NCI-H187 (cell line): Measurements from ENCODE around the gene BCAS1.

Experiments
- DNase-seq, 2 experiments: peaks; one replicate each; lab custom pipeline; 2025; lab: John Stamatoyannopoulos, UW

BCAS1 gene, protein sequence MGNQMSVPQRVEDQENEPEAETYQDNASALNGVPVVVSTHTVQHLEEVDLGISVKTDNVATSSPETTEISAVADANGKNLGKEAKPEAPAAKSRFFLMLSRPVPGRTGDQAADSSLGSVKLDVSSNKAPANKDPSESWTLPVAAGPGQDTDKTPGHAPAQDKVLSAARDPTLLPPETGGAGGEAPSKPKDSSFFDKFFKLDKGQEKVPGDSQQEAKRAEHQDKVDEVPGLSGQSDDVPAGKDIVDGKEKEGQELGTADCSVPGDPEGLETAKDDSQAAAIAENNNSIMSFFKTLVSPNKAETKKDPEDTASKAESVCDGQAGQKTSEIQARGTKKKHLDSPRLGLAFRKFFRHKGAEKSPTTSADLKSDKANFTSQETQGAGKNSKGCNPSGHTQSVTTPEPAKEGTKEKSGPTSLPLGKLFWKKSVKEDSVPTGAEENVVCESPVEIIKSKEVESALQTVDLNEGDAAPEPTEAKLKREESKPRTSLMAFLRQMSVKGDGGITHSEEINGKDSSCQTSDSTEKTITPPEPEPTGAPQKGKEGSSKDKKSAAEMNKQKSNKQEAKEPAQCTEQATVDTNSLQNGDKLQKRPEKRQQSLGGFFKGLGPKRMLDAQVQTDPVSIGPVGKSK

DNA sequence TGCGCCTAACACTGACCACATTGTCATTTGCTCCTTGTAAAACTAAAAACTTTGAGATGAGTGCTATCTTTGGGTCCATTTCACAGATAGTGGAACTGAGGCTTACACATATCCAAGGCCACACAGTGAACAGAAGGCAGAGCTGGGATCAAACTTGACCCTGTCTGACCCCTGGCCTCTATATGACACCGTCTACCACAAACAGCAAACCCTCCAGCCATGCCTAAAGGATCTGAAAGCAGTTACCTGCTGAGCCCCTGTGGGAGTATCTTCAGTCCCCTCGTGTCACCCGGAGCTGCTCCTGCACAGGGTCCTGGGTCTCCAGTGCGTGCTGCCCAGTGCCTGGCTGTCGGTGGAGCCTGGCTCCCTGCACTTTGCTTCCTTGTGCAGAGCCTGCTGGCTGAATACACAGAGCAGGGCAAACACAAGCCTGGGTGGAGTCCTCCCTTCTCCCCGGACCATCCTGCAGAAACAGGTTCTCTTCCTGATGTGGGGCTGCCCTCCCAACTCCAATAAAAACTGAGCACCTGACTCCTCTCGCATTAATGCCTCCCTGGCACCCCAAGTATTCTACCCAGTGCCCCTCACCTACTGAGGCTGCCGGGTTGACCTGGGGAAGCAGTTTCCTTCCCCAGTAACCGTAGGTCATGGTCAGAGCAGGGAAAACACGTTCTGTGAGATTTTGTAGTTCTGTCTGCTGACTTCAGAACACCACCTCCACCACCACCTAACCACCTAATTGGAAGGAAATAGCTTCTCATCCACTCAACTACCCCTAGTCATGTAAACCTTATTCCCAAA, at the start of gene BCAS1:
Gene BCAS1 (minus strand): TSS at position 408 of the 801 bp plus-strand sequence. CDS start 11,876 bp downstream, outside the sequence.
- no peak for DNase-seq

DNA sequence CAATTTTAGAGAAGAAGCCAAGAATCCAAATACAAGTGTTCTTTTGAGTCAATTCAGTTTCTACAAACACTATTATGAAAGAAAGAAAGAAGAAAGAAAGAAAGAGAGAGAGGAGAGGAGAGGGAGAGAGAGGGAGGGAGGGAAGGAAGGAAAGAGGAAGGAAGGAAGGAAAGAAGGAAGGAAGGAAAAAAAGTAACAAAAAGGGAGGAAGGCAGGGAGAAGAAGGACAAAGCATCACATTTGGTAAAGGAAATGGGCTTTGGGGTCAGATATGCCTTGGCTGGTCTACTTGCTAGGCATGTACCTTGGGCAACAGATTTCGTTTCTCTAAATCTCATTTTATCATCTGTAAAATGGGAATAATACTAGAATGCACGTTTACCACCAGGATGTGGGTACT, 49.4 kb upstream of the BCAS1 start:
- no peak for DNase-seq

DNA sequence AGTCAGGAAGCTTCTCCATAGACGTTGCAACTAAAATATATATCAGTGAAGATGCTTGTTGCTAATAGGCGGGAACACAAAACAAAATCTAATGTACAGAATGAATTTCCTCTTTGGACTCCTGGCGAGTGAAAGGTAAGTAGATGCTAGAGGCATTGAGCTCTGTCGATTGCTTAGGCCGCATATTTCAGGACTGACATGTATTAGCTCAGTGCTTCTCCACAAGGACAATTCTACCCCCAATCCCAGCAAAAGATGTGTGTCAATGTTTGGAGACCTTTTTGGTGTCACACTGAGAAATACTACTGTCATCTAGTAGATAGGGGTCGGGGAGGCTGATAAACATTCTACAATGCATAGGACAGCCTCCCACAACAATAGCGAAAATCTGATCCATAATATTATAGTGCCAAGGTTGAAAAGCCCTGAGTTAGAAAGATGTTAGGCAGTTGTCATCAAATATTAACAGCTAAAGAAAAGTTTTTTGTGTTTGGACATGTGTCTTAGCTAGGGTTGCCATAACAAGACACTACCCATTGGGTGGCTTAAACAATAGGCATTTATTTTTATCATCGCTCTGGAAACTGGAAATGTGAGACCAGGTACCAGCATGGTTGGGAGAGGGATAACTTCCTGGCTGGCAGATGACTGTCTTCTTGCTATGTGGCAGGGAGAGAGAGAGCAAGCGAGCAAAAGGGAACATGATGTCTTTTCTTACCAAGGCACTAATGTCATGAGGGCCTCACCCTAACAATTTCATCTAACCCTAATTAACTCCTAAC, 48.0 kb upstream of the BCAS1 start:
- DNase-seq, result no peak

DNA sequence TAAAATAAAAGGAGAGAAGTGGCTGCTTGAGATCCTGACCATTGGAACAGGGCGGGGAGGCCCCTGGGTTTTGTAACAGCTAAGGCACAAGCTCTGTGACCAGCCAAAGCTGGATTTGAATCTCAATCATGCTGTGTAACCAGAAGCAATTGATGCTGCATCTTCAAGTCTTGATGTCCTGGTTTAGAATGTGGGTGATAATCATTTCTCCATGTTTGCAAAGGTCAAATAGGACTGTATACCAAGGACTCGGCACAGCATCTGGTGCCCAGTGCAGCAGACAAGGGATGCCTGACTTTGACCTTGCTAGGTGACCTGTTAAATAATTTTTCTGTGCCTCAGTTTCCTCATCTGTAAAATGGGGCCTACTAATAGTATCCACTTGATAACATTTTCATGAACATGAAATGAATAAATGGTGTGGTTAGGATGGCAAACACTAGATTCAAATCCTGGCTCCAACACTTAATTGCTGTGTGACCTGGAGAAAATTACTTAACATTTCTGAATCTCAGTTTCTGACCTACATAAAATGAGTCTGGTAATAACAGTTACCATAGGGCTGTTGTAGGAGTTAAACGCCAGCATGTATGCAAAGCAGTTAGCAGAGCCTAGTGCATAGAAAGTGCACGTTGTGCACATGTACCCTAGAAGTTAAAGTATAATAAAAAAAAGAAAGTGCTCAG, 46.3 kb upstream of the BCAS1 start:
- no peak for DNase-seq

DNA sequence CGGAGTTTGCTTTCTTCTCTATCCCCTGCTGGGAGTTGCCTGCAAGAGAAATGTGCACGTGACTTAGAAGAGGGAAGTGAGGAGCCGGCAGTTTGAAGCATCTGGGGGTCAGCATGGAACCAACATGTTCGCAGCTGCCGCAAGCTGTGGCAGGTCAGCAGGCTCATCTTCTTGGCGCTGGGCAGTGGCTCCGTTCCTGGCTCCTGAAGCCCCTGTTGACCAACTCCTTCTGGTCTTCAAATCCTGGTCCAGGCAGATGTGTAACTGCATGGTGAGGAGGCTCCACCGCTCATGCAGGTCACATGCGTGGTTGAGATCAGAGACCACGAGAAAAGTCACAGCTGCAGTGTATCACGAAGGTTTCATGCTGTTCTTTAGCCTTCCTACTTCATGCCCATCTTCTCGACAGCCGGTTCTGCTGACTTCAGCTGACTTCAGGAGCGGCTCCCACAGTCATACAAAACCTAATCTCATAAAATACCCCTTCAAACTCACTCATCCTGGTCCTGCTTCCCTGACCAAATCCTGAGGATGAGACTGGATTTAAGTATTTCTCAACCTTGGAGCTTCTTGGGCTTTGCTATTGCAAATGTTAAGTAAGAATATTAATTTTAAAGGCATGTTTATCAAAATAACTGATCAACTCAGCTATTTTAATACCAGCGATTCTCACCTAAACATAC, 44.9 kb upstream of the BCAS1 start:
- no peak for DNase-seq

DNA sequence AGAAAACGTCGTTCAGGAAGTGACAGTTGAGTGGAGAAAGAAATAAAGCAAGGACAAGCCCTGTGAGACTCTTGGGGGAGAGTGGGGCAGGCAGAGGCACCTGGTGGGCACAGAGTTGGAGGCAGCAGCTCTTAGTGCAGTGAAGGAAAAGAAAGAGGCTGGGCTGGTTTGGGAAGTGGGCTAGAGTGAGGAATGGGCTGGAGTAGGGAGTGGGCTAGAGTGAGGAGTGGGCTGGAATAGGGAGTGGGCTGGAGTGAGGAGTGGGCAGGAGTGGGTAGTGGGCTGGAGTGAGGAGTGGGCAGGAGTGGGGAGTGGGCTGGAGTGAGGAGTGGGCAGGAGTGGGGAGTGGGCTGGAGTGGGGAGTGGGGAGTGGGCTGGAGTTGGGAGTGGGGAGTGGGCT, 43.7 kb upstream of the BCAS1 start:
- DNase-seq, result no peak

DNA sequence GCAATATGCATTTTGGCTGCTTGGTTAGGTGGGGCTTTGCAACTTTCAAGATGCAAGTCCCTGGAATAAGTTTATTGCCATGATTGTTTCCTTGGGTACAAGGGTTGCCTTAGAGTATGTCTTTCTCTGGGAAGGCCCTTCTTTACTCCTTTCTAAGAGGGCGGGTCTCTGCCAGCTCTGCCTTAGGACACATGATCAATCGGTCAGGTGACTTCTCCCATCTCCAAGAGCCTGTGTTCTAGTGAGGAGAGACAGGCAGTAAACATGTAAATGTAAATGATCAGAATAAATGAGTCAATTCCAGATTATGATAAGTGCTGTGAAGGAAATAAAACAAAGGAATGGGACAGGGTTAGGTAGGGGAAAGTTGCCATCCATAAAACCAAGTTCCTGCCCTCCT, 43.2 kb upstream of the BCAS1 start:
- DNase-seq, result no peak

DNA sequence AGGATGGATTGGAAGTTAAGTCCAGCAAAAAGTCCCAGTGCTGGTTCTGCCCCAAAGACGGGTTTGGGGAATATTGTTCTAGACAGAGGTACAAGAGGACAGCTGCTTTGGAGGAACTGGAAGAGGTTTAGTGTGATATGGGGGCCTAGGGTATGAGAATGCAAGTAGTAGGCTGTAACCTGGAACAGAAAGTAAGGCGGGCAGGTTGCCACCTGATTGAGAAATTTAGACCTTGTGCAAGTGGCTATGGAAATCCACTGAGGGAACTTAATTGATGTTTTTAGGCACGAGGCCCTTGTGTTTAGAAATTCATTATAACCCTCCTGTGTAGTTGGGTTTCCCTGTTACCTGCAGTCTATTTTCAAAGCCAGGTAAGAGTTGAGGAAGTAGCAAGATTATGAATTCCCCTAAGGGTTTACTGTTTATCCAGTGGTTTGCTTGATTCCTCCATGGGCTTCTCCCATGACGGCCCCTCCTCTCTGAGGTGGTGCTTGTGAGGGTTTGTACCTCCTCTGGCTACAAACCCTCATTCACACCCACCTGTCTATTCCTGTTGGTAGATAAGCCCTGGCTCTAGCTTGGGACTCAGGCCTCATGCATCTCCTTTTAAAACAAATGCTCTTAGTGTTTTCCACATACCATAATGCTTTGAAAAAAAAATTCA, 42.0 kb upstream of the BCAS1 start:
- DNase-seq, result no peak

DNA sequence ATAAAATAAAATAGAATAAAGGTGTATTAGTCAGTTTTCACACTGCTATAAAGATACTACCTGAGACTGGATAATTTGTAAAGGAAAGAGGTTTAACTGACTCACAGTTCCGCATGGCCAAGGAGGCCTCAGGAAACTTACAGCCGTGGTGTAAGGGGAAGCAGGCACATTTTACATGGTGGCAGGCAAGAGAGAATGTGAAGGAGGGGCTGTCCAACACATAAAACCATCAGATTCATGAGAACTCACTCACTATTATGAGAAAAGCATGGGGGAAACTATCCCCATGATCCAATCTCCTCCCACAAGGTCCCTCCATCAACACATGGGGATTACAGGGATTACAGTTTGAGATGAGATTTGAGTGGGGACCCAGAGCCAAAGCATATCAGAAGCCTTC, 41.1 kb upstream of the BCAS1 start:
- no peak for DNase-seq

DNA sequence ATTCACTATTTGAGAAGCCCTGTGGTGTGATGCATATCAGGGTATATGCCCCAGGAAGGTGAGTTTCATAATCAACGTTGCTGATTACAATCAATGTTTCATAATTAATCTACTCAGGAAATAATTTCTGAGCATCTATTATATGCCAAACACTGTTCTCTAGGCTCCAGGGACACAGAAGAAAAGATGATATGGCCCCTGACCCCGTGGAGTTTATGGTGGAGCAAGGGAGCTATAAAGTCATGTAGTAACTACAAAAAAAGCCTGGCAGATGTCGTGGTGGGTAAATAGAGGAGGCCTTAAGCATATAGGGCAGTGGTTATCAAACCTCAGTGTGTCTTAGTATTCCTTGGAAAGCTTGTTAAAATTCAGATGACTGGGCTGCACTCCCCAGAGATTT, 40.1 kb upstream of the BCAS1 start:
- DNase-seq, result no peak

DNA sequence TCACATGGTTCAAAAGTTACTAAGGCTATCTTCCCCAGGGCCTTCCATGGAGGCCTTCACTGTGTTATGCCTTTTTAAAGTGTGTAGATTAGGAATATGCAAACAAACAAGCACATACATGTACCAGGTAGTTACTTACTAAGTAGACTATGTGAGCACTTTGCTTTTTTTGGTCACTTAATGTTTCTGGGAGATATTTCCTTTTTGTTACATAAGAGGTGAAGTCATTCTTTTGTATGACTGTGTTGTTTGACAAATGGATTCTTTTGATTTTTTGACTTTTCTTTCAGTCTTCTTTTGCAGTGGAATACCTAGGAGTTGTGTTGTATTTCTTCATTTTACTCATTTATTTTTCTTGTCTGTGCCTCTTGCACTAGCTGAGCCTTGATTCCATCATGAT, 39.6 kb upstream of the BCAS1 start:
- no peak for DNase-seq

DNA sequence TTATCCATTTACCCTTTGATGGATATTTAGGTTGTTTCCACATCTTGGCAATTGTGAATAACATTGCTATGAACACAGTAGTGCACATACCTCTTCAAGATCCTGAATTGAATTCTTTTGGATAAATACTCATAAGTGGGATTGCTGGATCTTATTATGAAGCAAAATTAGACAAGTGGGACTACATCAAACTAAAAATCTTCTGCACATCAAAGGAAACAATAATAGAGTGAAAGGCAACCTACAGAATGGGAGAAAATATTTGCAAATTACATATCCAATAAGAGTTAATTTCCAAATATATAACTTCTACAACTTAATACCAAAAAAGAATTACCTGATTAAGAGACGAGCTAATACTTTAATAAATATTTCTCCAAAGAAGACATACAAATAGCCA, 38.4 kb upstream of the BCAS1 start:
- no peak for DNase-seq

DNA sequence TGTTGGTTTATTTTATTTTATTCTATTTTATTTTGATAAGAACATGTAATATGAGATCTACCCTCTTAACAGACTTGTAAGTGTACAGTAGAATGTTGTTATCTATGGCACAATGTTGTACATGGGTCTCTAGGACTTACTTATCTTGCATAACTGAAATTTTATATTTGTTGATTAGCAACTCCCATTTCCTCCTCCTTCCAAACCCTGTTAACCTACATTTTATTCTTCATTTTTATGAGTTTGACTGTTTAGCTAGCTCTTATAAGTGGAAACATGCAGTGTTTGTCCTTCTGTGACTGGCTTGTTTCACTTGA, 37.9 kb upstream of the BCAS1 start:
- DNase-seq, result no peak

DNA sequence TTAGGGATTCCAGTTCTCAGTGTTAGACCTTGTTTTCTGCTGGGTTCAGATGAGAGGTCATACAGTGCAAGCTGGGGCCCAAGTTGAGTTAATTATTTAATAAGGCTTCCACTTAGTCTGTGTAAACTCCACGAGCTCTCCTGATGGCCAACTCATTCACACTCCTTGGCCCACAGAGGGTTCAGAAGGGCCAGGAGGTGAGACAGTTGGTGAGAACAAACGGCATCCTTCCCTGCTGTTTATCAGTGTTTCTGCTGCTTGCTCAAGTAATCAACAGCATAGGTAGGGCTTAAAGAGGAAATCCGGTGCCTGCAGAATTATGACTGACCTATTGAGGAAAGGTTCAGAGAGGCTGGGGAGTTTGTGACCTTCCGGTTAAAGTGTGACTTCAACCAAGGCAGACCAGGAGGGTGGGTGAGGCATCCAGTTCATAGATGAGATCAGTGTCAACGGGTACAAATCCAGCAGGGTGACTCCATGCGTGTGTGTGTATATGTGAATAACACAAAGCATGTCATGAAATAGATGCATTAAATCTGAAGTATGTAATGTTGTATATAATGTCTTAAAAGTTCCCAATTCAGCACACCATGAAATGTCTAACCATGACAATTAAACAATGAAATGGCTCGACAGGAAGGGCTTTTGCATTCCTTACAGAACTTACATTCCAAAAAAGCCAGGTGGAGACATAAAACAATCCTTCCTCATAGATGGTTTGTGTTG, 37.4 kb upstream of the BCAS1 start:
- no peak for DNase-seq

DNA sequence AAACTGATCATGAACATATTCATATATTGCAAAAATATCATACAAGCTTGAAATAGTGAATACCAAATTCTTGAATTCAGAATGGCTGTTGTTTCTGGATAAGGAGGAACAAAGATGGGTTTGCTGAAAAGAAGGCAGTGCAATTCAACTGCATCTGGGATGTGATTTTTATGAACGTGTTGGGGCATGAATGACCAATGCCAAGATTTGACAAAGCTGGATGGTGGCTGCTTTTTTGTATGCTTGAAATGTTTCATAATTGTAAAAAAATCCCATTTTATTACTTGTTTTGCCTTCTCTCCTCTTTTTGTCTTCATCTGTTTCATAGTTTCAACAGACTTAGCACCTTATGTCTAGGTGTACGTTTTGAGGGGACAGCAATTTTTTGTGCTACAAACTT, 36.8 kb upstream of the BCAS1 start:
- no peak for DNase-seq

DNA sequence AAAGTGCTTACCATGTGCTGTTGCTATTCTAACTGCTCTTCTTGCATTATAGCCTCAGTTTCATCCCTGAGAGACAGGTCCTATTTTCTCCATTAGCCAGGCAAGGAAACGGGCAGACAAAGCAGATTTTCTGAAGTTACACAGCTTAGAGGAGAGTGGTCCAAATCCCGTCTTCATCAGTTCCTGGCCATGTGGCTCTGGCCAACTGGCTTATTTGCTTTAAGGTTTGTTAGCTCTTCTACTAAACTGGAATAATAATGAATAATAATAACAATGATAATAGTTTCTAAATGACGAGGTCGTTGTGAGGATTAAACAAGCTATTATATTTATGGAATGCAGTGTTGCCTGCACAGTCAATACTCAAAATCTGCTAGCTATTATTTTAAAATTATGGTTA, 35.8 kb upstream of the BCAS1 start:
- DNase-seq, result no peak

DNA sequence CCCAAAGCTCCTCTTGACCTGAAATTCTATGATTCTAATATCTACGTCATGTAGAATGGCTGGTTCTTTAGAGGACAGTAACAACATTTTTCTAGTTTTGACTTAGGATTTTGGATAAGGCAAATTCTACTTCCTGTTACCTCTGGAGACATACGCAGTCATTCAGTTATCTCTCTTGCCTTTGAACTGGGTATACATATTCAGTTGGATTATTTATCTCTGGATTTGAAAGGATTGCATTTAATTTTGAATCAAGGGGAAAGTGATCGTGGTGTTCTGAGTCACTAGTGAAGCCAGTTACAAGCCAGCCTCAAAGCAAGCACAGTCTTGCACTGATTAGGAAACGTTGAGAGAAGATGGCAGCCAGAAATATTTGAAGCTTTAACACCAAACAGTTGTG, 35.3 kb upstream of the BCAS1 start:
- DNase-seq, result no peak

DNA sequence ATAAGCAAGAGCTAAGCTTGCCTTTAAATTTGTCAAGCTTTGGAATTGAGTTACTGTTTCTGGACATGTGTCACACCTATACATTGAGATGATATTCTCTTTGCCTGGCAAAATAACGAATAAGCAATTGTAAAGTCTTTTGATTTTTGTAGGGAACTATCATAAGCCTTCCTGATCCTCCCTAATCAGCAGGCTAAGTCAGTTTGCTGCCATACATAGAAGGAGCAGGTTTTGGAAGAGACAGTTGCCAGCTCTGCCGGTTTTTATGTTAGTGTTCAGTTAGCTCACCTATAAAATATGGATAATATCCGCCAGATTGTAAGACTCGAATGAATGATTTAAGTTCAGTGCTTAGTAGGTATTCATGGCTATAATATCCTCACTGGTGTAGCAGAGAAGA, 34.4 kb upstream of the BCAS1 start:
- no peak for DNase-seq

DNA sequence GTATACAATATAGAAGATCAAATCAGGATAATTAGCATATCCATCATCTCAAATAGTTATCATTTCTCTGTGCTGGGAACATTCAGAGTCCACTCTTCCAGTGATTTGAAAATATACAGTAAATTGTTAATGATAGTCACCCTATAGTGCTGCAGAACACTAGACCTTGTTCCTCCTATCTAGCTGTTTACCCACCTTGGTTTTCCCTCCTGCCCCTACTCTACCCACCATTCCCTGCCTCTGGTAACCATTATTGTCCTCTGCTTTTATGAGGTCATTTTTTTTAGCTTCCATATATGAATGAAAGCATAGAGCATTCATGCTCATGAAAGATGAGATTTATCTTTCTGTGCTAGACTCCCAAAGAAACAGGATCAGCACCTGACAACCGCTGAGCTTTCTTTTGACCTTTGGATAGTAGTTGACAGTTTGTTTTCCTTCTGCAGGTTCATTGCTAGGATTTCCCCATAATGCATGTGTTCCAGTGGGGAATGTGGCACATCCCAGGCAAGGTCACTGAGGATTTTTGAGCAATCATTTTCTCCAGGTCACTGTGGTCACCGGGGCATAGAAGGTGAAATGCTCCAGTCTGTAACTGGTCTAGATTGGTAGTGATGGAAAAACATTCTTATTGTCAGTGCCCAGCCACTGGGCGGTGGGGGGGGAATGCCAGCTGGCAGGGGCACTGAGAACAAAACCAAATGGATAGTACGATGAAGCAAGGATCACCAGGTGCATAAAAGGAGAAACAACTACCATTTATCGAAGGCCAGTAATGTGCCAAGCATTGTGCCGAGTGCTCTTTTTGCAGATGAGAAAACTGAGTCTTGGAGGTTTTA, 33.6 kb upstream of the BCAS1 start:
- DNase-seq, result no peak
